HCT116 (cell line): ENCODE measurements around the gene FAM83D.

ENCODE experiments used
- SRF ChIP-seq: IDR thresholded peaks from 2 replicates; pipeline ENCODE4 v1.6.1; 2012; ENCODE audit warnings: low read depth
- TF ChIP-seq, protein P1 (sequence below), 3 experiments: fragments of 200-600 bp in 1 of 3; sonication (generic) in 1 of 3; IDR thresholded peaks in 2 of 3; conservative IDR thresholded peaks in 1 of 3; 2 replicates each; pipeline ENCODE4 v1.5.1; 2012 to 2017; ENCODE audit warnings: low read depth in 2 of 3, low read length in 2 of 3, antibody characterized with exemption in 1 of 3, borderline replicate concordance in 1 of 3, control low read depth in 1 of 3, mild to moderate bottlenecking in 1 of 3, mixed read lengths in 1 of 3, mixed run types in 1 of 3, moderate library complexity in 1 of 3; ENCODE audit not compliant: insufficient read depth in 1 of 3

DNA sequence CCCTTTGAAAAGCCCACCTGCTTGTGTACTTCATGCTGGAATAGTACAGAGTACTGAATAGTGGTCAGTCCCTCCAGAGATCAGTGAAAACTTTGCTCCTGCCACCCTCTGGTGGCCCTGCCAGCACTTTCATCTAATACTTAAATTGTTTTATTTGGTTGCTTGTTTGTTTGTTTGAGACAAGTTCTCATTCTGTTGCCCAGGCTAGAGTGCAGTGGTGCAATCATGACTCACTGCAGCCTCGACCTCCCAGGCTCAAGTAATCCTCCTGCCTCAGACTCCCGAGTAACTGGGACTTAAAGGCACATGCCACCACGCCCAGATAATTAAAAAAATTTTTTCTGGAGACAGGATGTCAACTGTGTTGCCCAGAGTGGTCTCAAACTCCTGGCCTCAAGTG, 9.1 kb downstream of the FAM83D start:
- TF ChIP-seq, protein P1, sequence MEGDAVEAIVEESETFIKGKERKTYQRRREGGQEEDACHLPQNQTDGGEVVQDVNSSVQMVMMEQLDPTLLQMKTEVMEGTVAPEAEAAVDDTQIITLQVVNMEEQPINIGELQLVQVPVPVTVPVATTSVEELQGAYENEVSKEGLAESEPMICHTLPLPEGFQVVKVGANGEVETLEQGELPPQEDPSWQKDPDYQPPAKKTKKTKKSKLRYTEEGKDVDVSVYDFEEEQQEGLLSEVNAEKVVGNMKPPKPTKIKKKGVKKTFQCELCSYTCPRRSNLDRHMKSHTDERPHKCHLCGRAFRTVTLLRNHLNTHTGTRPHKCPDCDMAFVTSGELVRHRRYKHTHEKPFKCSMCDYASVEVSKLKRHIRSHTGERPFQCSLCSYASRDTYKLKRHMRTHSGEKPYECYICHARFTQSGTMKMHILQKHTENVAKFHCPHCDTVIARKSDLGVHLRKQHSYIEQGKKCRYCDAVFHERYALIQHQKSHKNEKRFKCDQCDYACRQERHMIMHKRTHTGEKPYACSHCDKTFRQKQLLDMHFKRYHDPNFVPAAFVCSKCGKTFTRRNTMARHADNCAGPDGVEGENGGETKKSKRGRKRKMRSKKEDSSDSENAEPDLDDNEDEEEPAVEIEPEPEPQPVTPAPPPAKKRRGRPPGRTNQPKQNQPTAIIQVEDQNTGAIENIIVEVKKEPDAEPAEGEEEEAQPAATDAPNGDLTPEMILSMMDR (IDR thresholded peaks at IDR 0.05 in 2 of 3, conservative IDR thresholded peaks at IDR 0.05 in 1 of 3; ENCODE audit: borderline replicate concordance in 1 of 3, insufficient read depth in 1 of 3, low read depth in 2 of 3, low read length in 2 of 3), result peak; percentile 22 to 45 (median 28); a peak in 4 of 6 replicates
- no peak for TF ChIP-seq SRF
